ENCODE results near the gene KRT13. TPM values are rescaled to one million over a fixed set of nuclear protein-coding genes. Genes with fewer than 3 reads are reported as not detected.

The KRT13 gene
- total RNA-seq, 1 experiment from 2014 or later = 606 TPM

DNA sequence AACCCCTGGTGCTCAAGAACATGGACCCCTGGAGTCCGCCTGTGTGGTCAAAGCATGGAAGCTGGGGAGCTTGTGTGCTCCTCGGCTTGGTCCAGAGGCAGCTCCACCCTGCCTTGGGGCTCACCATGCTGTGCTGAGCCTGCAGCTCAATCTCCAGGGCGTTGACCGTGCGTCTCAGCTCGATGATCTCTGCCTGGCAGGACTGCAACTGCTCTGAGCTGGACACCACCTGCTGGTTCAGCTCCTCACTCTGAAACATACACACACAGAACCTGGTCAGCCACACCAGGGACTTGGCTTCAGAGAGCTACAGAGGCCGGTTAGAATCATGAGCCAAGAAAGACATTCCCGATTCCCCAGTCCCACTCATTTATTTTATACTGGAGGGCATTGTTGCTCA lies 27.2 kb downstream of the KRT13 start:
- H4K20me1 ChIP-seq (ENCODE audit: insufficient read depth) = no peaks in the 10 kb centered on the region
- no peaks in the 10 kb centered on the region for H3K9me2 ChIP-seq (ENCODE audit: insufficient read depth)
- H3K27ac ChIP-seq = no peak overlapping the region
- no peak overlapping the region for H3K4me2 ChIP-seq
- H2AFZ ChIP-seq = no peak overlapping the region
- no peaks in the 10 kb centered on the region for H3K79me2 ChIP-seq (ENCODE audit: low read depth)
- ChIA-PET POLR2A (ENCODE audit: unreplicated experiment) (no interaction called here), CTCF (no interaction called here)
- BruUV-seq (replicated peaks) = no TSS peak
- TF ChIP-seq EZH2 (IDR thresholded peaks at IDR 0.05; ENCODE audit: low read depth) = no peak
- TF ChIP-seq, protein P1, sequence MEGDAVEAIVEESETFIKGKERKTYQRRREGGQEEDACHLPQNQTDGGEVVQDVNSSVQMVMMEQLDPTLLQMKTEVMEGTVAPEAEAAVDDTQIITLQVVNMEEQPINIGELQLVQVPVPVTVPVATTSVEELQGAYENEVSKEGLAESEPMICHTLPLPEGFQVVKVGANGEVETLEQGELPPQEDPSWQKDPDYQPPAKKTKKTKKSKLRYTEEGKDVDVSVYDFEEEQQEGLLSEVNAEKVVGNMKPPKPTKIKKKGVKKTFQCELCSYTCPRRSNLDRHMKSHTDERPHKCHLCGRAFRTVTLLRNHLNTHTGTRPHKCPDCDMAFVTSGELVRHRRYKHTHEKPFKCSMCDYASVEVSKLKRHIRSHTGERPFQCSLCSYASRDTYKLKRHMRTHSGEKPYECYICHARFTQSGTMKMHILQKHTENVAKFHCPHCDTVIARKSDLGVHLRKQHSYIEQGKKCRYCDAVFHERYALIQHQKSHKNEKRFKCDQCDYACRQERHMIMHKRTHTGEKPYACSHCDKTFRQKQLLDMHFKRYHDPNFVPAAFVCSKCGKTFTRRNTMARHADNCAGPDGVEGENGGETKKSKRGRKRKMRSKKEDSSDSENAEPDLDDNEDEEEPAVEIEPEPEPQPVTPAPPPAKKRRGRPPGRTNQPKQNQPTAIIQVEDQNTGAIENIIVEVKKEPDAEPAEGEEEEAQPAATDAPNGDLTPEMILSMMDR (conservative IDR thresholded peaks at IDR 0.05) = no peak
- H3K36me3 ChIP-seq (ENCODE audit: low read depth) = no peaks in the 10 kb centered on the region
- no peaks in the 10 kb centered on the region for H3K9me3 ChIP-seq (ENCODE audit: insufficient read depth, low read depth)
- intact Hi-C loops (cut with micrococcal nuclease; ENCODE audit: unreplicated experiment) = no loop called here
- H3F3A ChIP-seq (ENCODE audit: insufficient read depth, low read depth) = no peaks in the 10 kb centered on the region
- no peaks in the 10 kb centered on the region for H3K27me3 ChIP-seq (ENCODE audit: insufficient read depth, low read depth)
- no peak overlapping the region for H3K4me3 ChIP-seq
- H3K4me1 ChIP-seq (replicated peaks; ENCODE audit: insufficient read depth) = no peaks in the 10 kb centered on the region
- DNase-seq = no peak

DNA sequence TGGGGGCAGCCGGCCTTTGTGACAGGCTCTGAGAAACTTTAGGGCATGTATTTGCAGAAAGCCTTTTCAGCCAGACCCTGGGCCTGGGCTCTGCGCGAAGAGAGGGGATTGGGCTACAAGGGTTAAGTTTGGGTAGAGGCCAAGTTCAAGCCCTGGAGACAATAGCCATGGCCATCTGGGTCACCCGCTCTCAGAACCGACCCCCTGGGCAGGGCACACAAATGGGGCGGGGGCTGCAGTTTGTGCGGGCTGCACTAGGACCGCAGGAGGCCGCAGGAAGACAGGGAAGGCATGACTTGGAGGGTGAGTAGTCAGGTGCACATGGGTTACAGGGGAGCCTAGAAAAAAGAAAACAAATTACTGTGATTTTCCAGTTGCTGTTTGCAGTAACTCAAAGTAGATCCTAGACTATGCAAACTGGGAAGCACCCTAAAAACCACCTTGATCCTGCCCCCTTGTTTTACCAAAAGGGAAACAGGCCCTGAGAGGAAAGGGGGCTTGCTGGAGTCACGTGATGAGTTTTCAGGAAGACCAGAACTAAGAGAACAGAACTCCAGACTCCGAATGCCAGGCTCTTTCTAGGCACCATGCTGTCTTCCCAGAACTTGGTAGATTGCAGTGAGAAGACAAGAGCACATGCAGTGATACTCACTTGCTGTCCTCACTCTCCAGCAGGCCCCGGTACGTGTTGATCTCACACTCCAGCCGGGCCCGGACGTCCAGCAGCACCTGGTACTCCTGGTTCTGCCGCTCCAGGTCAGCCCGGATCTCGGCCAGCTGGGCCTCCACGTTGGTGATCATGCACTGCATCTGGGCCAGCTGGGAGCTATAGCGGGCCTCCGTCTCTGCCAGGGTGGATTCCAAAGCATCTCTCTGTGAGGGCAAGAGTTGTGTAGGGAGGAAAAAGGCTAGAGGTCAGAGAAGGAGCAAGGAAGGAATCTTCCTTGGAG lies 28.3 kb downstream of the KRT13 start:
- Histone ChIP-seq H3K9me3 (ENCODE audit: insufficient read depth, low read depth) (no peaks in the 10 kb centered on the region; the same call in 1 of the 2 replicates), H3K4me1 (replicated peaks; ENCODE audit: insufficient read depth) (no peaks in the 10 kb centered on the region), H3K27ac (no peak overlapping the region), H2AFZ (no peak overlapping the region), H3F3A (ENCODE audit: insufficient read depth, low read depth) (no peaks in the 10 kb centered on the region), H3K4me2 (no peak overlapping the region), H3K36me3 (ENCODE audit: low read depth) (no peaks in the 10 kb centered on the region), H3K9me2 (ENCODE audit: insufficient read depth) (no peaks in the 10 kb centered on the region), H3K27me3 (ENCODE audit: insufficient read depth, low read depth) (no peaks in the 10 kb centered on the region), H4K20me1 (ENCODE audit: insufficient read depth) (no peaks in the 10 kb centered on the region), H3K79me2 (ENCODE audit: low read depth) (no peaks in the 10 kb centered on the region), H3K4me3 (no peak overlapping the region)
- ChIA-PET CTCF (no interaction called here), POLR2A (ENCODE audit: unreplicated experiment) (no interaction called here)
- TF ChIP-seq EZH2 (IDR thresholded peaks at IDR 0.05; ENCODE audit: low read depth) = no peak
- TF ChIP-seq, protein P1 (conservative IDR thresholded peaks at IDR 0.05) = no peak
- intact Hi-C loops (cut with micrococcal nuclease; ENCODE audit: unreplicated experiment) = no loop called here
- BruUV-seq (replicated peaks) = no TSS peak
- no peak for DNase-seq

DNA sequence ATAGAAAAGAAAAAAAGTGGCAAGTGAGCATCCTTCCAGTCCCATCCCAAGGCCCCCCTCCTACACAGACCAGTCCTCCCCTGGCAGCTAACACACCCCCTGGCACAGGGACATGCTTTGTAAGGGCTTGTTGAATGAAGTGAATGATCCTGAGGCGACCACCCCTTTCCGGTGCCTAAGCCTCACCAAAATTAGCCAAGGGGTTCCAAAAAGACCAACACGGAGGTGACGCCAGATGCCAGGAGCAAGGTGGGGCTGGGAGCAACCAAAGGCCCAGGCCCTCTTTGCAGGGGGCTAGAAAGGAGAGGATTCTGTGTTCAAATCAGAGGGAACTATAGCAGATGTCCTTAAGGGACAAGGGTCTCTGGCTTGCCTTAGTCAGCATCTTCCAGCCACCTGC lies 30.0 kb downstream of the KRT13 start:
- Histone ChIP-seq H3K27ac (no peak overlapping the region), H3K4me3 (no peak overlapping the region), H3K4me1 (replicated peaks; ENCODE audit: insufficient read depth) (no peaks in the 10 kb centered on the region), H3K9me3 (ENCODE audit: insufficient read depth, low read depth) (no peaks in the 10 kb centered on the region; the same call in 1 of the 2 replicates), H3K27me3 (ENCODE audit: insufficient read depth, low read depth) (no peaks in the 10 kb centered on the region), H3K9me2 (ENCODE audit: insufficient read depth) (no peaks in the 10 kb centered on the region), H3K4me2 (no peak overlapping the region), H3K36me3 (ENCODE audit: low read depth) (no peaks in the 10 kb centered on the region), H3F3A (ENCODE audit: insufficient read depth, low read depth) (no peaks in the 10 kb centered on the region), H2AFZ (no peak overlapping the region), H4K20me1 (ENCODE audit: insufficient read depth) (no peaks in the 10 kb centered on the region), H3K79me2 (ENCODE audit: low read depth) (no peaks in the 10 kb centered on the region)
- intact Hi-C loops (cut with micrococcal nuclease; ENCODE audit: unreplicated experiment) = no loop called here
- POLR2A ChIA-PET (ENCODE audit: unreplicated experiment) = no interaction called here
- BruUV-seq (replicated peaks) = no TSS peak
- DNase-seq = no peak
- CTCF ChIA-PET = no interaction called here
- TF ChIP-seq EZH2 (IDR thresholded peaks at IDR 0.05; ENCODE audit: low read depth) = no peak
- TF ChIP-seq, protein P1 (conservative IDR thresholded peaks at IDR 0.05) = no peak
